ENCODE data around the gene CDK14. TPM values are rescaled to one million over a fixed set of nuclear protein-coding genes. Genes with fewer than 3 reads are reported as not detected.

The CDK14 gene
- total RNA-seq, 2 experiments from 2014 or later: not detected

DNA sequence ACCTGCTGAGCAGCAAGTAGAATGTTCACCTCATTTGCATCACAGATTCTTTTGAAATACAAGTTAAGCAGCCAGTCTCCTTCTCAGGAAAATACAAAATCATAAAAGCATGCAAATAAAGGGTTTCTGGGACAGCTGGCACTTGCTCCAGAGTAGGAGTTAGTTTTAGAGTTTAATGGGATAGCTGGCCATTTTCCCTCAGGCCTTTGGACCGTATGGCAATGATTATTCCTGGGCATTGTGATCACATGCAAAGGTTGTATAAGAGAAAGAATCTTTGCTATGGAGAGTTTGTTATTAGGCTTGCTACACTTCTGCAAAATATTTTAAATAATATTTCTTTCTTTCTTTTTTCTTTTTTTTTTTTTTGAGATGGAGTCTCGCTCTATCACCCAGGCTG lies 240.8 kb downstream of the CDK14 start:
- no peak overlapping the region for H3K27ac Mint-ChIP-seq
- no peak for DNase-seq
- H3K4me1 Mint-ChIP-seq: no peaks in the 10 kb centered on the region
- H3K36me3 Mint-ChIP-seq (ENCODE audit: low read depth): no peaks in the 10 kb centered on the region
- H3K27me3 Mint-ChIP-seq: no peaks in the 10 kb centered on the region
- POLR2A ChIA-PET: no interaction called here
- no peak overlapping the region for H3K4me3 Mint-ChIP-seq
- peaks cover 12% of the 10 kb centered on the region for H3K9me3 Mint-ChIP-seq
- CTCF ChIA-PET: no interaction called here

DNA sequence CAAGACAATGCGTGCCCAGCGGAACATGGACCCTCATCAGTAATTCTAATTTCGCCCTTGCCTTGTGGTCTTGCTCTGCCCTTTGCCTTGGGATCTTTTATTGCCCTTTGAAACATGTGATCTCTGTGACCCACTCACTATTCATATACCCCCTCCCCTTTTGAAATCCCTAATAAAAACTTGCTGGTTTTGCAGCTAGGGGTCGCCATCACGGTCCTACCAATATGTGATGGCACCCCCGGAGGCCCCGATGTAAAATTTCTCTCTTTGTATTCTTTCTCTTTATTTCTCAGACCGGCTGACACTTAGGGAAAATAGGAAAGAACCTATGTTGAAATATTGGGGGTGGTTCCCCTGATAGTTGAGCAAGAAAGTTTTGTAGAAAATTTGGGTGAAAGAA lies 242.7 kb downstream of the CDK14 start:
- H3K4me1 Mint-ChIP-seq: no peaks in the 10 kb centered on the region
- DNase-seq: no peak
- ChIA-PET CTCF (no interaction called here), POLR2A (no interaction called here)
- no peak overlapping the region for H3K4me3 Mint-ChIP-seq
- no peaks in the 10 kb centered on the region for H3K27me3 Mint-ChIP-seq
- H3K27ac Mint-ChIP-seq: no peak overlapping the region
- no peaks in the 10 kb centered on the region for H3K36me3 Mint-ChIP-seq (ENCODE audit: low read depth)
- H3K9me3 Mint-ChIP-seq: peaks cover 12% of the 10 kb centered on the region

DNA sequence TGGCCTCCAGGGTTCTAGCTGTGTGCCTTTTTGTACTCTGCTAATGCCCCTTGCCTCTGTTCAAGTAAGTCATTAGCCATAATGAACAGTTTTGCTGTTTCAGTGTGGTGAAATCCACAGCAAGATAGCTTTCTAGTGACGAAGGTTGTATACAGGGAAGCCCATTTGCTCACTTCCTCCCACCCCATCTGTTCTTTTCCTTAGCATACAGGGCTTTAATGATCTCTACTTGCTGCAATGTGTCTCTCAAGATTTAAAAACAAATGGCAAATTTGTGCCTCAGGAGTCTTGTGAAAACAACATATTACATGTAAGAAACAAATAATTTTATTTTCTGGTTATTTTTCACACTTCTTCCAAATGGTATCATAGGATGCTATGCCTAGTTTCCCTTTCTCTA lies 243.2 kb downstream of the CDK14 start:
- no peaks in the 10 kb centered on the region for H3K27me3 Mint-ChIP-seq
- H3K27ac Mint-ChIP-seq: no peak overlapping the region
- no peak overlapping the region for H3K4me3 Mint-ChIP-seq
- CTCF ChIA-PET: no interaction called here
- H3K36me3 Mint-ChIP-seq (ENCODE audit: low read depth): no peaks in the 10 kb centered on the region
- H3K9me3 Mint-ChIP-seq: peaks cover 12% of the 10 kb centered on the region
- no peaks in the 10 kb centered on the region for H3K4me1 Mint-ChIP-seq
- POLR2A ChIA-PET: no interaction called here
- no peak for DNase-seq

DNA sequence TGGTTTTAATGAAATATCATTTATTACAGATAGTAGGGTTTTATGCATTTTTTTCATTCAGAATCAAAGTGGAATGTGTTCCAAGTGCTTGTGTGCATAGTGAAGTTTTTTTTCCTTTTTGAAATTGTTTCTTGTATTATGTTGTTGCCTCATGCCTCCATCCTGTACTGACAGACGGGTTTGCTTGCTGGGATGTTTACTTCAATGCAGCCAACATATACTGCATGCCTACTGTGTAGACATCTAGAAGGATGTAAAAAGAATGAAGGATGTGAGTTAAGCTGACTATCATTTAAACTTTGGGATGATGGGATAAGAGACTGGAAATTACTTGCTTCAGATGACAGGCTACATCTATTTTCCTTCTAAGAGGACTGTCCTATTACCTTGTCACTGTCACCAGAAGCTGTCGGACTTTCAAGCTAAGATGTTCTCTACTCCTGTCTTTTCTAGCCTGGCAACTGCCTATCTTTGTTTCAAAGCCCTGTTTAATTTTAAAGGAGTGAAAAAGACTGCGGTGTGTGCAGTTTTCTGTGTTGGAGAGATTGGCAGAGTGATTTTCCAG lies 243.7 kb downstream of the CDK14 start:
- POLR2A ChIA-PET: interaction anchor here (0.6 kb wide), 1 partner anchor 12 kb away, joined by 4 read pairs; no protein-coding TSS in a partner anchor
- DNase-seq: no peak
- Mint-ChIP-seq H3K4me3 (no peak overlapping the region), H3K36me3 (ENCODE audit: low read depth) (no peaks in the 10 kb centered on the region), H3K9me3 (peaks cover 12% of the 10 kb centered on the region), H3K27me3 (no peaks in the 10 kb centered on the region), H3K4me1 (no peaks in the 10 kb centered on the region), H3K27ac (no peak overlapping the region)
- CTCF ChIA-PET: no interaction called here

DNA sequence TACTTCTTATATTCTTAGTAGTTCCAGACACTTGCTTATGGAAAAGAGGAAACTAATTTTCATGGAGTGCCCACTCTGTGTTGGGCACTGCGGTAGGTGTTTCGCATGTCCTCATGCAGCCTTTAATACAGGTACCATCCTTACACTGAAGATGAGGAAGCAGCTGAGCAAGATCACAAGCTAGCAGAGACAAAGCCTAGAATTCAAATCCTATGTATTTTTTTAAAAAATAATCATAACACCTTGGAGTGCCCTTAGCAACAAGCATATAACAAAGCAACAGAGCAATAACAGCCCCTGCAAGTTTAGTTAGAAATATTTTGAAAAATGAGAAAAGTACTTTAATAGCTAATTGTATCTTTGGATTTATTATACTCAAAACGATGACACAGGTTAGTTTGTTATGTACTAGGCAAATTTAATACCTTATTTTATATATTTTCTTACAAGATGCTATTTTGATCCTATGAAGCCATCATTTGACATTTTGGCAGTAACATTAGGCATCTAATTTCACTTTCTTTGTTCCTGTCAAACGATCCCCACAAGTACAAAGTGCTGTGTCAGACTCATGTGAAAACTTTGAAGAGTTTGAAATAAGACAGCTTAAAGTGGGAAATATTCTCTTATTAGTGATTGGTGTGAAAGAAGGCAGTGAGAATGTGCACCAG lies 245.8 kb downstream of the CDK14 start:
- Mint-ChIP-seq H3K27me3 (no peaks in the 10 kb centered on the region), H3K4me1 (no peaks in the 10 kb centered on the region), H3K9me3 (peaks cover 12% of the 10 kb centered on the region), H3K36me3 (ENCODE audit: low read depth) (no peaks in the 10 kb centered on the region), H3K27ac (no peak overlapping the region), H3K4me3 (no peak overlapping the region)
- POLR2A ChIA-PET: no interaction called here
- DNase-seq: no peak
- CTCF ChIA-PET: no interaction called here

DNA sequence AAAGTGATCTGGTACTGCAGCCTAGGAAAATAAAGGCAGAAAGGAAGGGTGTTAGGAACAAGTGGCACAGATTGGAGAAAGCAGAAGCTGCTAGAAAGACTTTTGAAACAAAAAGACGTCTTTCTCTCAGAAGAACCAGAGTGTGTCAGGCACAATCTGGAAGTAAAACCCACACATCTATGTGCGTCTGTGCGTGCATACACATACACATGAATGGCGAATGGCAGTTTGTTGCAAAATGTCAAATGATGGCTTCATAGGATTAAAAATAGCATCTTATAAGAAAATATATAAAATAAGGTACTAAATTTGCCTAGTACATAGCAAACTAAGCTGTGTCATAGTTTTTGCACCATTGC lies 246.3 kb downstream of the CDK14 start:
- H3K4me3 Mint-ChIP-seq: no peak overlapping the region
- ChIA-PET CTCF (no interaction called here), POLR2A (no interaction called here)
- H3K27ac Mint-ChIP-seq: no peak overlapping the region
- no peaks in the 10 kb centered on the region for H3K4me1 Mint-ChIP-seq
- no peaks in the 10 kb centered on the region for H3K36me3 Mint-ChIP-seq (ENCODE audit: low read depth)
- no peaks in the 10 kb centered on the region for H3K27me3 Mint-ChIP-seq
- peaks cover 12% of the 10 kb centered on the region for H3K9me3 Mint-ChIP-seq
- DNase-seq: no peak

DNA sequence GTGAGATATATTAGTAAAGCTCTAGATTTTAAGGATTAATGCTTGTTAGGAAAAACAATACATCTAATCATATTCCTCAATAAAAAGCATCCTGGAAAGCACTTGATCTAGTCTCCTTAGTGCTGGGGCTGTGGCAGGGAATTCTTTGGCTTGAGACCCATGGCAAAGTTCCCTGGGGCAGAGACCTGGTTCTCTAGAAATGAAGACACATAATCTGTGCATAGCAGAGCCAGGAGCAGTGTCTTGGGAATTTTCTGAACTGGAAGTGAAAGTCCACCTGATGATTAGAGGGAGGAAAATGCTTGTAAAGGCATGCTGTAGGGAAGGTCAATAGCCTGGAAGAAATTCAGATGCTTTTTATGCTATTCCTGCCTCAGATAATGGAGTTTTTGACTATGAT lies 247.4 kb downstream of the CDK14 start:
- Mint-ChIP-seq H3K4me3 (no peak overlapping the region), H3K9me3 (peaks cover 7% of the 10 kb centered on the region)
- CTCF ChIA-PET: no interaction called here

DNA sequence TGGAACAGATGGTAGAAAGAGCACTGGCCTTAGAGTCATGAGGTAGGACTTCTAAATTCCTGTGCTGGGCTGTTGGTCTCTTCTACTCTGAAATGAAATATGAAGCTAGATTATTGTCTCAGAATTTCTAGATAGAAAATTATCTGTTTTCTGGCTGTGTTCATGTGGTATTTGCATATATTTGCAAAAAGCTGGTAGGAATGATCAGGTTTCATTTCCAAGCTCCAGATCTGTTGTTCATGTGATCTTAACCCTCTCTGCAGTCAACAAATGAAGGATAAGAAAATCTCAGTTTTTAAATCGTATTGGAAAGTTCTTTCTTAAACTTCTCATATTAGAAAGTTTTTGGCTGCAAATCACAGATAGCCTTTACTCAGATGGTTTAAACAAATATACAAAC lies 248.3 kb downstream of the CDK14 start:
- H3K4me3 Mint-ChIP-seq: no peak overlapping the region
- CTCF ChIA-PET: no interaction called here
- no peaks in the 10 kb centered on the region for H3K36me3 Mint-ChIP-seq (ENCODE audit: low read depth)
- DNase-seq: no peak
- no peaks in the 10 kb centered on the region for H3K9me3 Mint-ChIP-seq
- no peak overlapping the region for H3K27ac Mint-ChIP-seq
- POLR2A ChIA-PET: no interaction called here
- no peaks in the 10 kb centered on the region for H3K27me3 Mint-ChIP-seq
- no peaks in the 10 kb centered on the region for H3K4me1 Mint-ChIP-seq

More for the DNA sequence above, 247.4 kb downstream of the CDK14 start:
- POLR2A ChIA-PET: no interaction called here
- Mint-ChIP-seq H3K36me3 (ENCODE audit: low read depth) (no peaks in the 10 kb centered on the region), H3K27ac (no peak overlapping the region), H3K27me3 (no peaks in the 10 kb centered on the region), H3K4me1 (no peaks in the 10 kb centered on the region)
- no peak for DNase-seq

DNA sequence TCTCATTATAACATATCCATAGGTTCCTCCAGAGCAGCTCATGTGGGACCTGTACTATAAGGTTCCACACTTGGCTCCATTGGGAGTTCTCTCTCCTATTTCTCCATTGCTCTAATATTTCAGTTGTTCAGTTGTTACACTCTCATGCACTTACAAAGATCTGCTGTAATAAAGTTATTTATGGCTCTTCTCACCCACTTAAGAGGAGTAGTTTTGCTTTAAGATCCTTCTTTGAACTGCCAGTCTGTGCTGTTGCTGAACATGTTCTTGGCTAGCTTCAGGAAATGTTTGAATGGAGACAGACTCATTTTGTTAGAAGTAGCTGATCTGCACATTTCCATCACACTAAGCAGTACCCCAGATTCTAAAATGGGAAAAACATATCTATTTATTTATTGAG lies 250.1 kb downstream of the CDK14 start:
- H3K4me3 Mint-ChIP-seq: no peak overlapping the region
- no peak overlapping the region for H3K27ac Mint-ChIP-seq
- H3K4me1 Mint-ChIP-seq: no peaks in the 10 kb centered on the region
- no peaks in the 10 kb centered on the region for H3K27me3 Mint-ChIP-seq
- CTCF ChIA-PET: no interaction called here
- H3K9me3 Mint-ChIP-seq: no peaks in the 10 kb centered on the region
- no peaks in the 10 kb centered on the region for H3K36me3 Mint-ChIP-seq (ENCODE audit: low read depth)
- POLR2A ChIA-PET: no interaction called here
- no peak for DNase-seq

DNA sequence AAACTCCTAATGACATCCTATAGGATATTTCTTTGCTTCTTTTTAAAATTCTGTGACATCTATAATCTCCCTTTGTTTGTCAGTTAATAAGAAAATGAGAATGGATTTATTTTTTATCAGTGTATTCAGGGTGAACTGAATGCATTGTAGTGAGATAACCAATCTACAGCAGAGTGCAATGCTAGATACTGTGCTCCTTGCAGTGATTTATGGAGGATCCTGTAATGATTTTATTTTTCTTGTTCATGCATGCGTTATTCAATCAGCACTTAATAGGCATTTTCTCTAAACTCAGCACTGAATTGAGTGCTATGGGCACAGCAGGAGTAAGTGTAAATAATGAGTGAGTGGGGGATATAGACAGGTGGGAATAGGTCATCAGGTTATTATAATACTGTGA lies 253.9 kb downstream of the CDK14 start:
- Mint-ChIP-seq H3K4me3 (no peak overlapping the region), H3K9me3 (no peaks in the 10 kb centered on the region), H3K4me1 (no peaks in the 10 kb centered on the region), H3K27ac (no peak overlapping the region), H3K36me3 (ENCODE audit: low read depth) (no peaks in the 10 kb centered on the region), H3K27me3 (no peaks in the 10 kb centered on the region)
- CTCF ChIA-PET: interaction anchor here (0.9 kb wide), 1 partner anchor 56 kb away, joined by 4 read pairs; no protein-coding TSS in a partner anchor
- DNase-seq: no peak
- POLR2A ChIA-PET: no interaction called here

DNA sequence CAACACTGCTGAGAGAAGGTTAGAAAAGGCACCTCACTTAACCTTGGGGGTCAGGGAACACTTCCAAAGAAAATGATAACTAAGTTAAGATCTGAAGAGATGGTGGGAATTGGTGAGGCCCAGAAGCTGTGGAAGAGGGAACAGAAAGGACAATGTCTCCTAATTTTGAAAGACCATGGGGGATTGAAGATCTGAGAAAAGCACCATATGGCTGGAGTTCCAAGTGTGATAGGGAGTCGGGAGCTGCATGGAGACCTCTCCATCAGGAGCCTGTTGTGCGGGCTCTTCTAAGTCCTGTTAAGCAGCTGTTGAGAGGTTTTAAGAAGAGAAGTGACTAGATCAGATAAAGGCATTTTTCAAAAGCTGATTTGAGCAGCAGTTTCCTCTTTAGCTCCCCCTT lies 254.3 kb downstream of the CDK14 start:
- no peak for DNase-seq
- Mint-ChIP-seq H3K4me1 (no peaks in the 10 kb centered on the region), H3K36me3 (ENCODE audit: low read depth) (no peaks in the 10 kb centered on the region), H3K4me3 (no peak overlapping the region), H3K9me3 (no peaks in the 10 kb centered on the region), H3K27me3 (no peaks in the 10 kb centered on the region), H3K27ac (no peak overlapping the region)
- CTCF ChIA-PET: interaction anchor here (0.9 kb wide), 1 partner anchor 56 kb away, joined by 4 read pairs; no protein-coding TSS in a partner anchor
- POLR2A ChIA-PET: no interaction called here

DNA sequence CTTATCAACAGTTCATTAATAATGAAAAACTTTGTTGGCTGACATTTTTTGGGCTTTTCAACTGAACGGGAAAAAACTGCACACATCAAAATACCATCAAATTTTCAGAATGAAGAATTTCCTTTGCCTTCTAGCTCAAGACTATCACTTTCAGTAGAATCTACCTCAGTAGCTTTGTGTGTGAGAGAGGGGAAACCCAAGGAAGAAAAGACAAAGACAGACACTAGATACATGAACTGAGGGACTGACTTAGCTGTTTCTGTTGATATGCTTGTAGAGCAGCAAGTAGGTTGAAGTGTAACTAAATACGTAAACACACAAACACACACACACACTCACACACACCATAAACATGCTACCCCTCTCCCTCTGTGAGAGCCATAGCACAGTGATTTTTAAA lies 257.1 kb downstream of the CDK14 start:
- no peaks in the 10 kb centered on the region for H3K27me3 Mint-ChIP-seq
- no peaks in the 10 kb centered on the region for H3K36me3 Mint-ChIP-seq (ENCODE audit: low read depth)
- ChIA-PET POLR2A (no interaction called here), CTCF (no interaction called here)
- H3K9me3 Mint-ChIP-seq: no peaks in the 10 kb centered on the region
- no peaks in the 10 kb centered on the region for H3K4me1 Mint-ChIP-seq
- no peak for DNase-seq
- H3K27ac Mint-ChIP-seq: no peak overlapping the region
- no peak overlapping the region for H3K4me3 Mint-ChIP-seq

DNA sequence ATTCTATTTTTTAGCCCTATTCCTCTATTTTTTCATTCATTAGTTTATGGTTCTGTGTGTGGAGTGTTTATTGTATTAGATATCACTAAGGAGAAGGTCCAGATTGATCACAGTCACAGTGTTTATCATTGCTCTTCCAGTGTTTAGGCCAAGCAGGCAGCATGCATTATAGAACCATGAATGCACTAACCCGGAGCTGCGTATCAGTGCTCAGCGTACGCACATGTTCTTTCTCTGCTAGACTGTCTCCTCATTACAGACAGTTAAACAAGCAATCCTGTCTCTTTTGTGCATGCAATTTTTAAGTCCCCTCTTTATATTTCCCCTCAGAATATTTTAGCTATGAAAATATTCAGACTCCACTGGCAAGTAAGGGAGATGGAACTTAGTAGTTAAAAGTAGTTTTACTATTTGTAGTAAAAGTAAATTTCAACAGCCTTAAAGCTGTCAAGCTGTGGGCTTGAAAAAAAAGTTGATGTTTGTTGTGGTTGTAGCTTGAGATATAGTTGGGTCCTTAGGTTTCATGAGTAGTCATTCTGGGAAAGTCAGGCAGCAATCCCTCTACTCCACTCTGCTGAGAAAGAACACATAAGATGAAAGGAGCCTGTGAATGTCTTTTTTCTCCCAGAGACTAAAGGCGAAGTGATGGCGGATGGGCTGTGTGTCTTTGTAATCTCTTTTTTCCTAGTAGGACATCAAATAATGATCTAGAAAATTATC lies 260.4 kb downstream of the CDK14 start:
- ChIA-PET POLR2A (no interaction called here), CTCF (no interaction called here)
- DNase-seq: no peak
- no peaks in the 10 kb centered on the region for H3K36me3 Mint-ChIP-seq (ENCODE audit: low read depth)
- H3K4me1 Mint-ChIP-seq: no peaks in the 10 kb centered on the region
- no peak overlapping the region for H3K4me3 Mint-ChIP-seq
- H3K27me3 Mint-ChIP-seq: no peaks in the 10 kb centered on the region
- H3K27ac Mint-ChIP-seq: no peak overlapping the region
- H3K9me3 Mint-ChIP-seq: no peaks in the 10 kb centered on the region

DNA sequence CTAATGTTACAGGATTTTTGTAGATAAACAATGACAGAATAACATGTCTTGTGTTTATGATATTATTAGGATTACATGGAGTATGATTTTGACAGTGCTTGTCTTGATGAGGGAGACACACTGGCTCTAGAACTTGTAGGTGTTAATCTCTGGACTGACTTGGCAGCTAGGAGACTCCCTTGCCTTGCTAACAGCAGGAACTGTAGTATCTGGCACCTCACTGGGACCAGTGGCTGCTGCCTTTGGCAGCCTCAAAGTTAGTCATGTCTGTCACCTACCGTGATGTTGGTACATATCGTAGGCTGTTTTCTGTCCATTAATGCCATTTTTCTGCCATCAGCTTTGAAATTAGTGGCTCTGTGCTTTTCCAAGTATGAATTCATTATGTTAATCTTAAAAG lies 261.5 kb downstream of the CDK14 start:
- no peak overlapping the region for H3K27ac Mint-ChIP-seq
- no peaks in the 10 kb centered on the region for H3K4me1 Mint-ChIP-seq
- POLR2A ChIA-PET: no interaction called here

More for the DNA sequence above, 261.5 kb downstream of the CDK14 start:
- no peaks in the 10 kb centered on the region for H3K9me3 Mint-ChIP-seq
- peaks cover 2% of the 10 kb centered on the region for H3K27me3 Mint-ChIP-seq
- DNase-seq: no peak
- CTCF ChIA-PET: no interaction called here
- H3K36me3 Mint-ChIP-seq (ENCODE audit: low read depth): no peaks in the 10 kb centered on the region
- no peak overlapping the region for H3K4me3 Mint-ChIP-seq

Data from activated CD4-positive, alpha-beta T cell treated with anti-CD3 and anti-CD28 coated beads, Interleukin-2, amount 10 ng/mL, durations not matched to agents 7 days and 5 days (primary cell).